ENCODE data around the gene ZBP1.

The ZBP1 gene

DNA sequence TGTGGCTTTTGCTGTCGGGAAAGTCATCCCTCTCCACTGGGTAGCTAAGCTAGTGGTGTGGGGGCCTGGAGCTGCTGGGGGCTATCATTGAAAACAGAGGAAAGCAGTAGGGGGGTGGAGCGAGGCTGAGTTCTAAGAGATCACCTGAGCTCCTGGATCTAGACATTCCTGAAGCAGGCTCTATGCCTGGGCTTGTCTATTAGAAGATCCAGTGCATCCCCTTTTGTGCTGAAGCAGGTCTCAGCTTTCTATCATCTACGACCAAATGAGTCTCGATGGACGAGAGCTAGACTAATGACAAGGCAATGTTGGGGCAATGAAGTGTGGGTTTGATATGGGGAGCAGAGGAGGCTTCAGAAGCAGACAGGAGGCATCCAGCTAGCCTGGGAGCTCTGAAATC lies 18.5 kb downstream of the ZBP1 start:
- Histone ChIP-seq H3K27ac (ENCODE audit: low read length) (no peak overlapping the region), H4K20me1 (ENCODE audit: insufficient read depth, low read length) (no peaks in the 10 kb centered on the region), H2AFZ (ENCODE audit: low read length) (no peak overlapping the region), H3K27me3 (replicated peaks; ENCODE audit: insufficient read depth, low read length) (no peaks in the 10 kb centered on the region), H3F3A (ENCODE audit: insufficient read depth, low read length) (no peaks in the 10 kb centered on the region), H3K36me3 (replicated peaks; ENCODE audit: insufficient read depth, low read length) (peaks cover 4% of the 10 kb centered on the region; the same call in 1 of the 2 replicates), H3K9me3 (replicated peaks; ENCODE audit: insufficient read depth, low read length) (no peaks in the 10 kb centered on the region), H3K79me2 (ENCODE audit: low read length) (no peaks in the 10 kb centered on the region), H3K9me2 (replicated peaks; ENCODE audit: insufficient read depth, low read length) (no peaks in the 10 kb centered on the region), H3K4me2 (ENCODE audit: low read depth, low read length) (no peak overlapping the region), H3K4me3 (ENCODE audit: low read length) (no peak overlapping the region), H3K9ac (ENCODE audit: low read length) (no peak overlapping the region), H3K4me1 (ENCODE audit: low read length) (no peaks in the 10 kb centered on the region)
- TF ChIP-seq, protein P1, sequence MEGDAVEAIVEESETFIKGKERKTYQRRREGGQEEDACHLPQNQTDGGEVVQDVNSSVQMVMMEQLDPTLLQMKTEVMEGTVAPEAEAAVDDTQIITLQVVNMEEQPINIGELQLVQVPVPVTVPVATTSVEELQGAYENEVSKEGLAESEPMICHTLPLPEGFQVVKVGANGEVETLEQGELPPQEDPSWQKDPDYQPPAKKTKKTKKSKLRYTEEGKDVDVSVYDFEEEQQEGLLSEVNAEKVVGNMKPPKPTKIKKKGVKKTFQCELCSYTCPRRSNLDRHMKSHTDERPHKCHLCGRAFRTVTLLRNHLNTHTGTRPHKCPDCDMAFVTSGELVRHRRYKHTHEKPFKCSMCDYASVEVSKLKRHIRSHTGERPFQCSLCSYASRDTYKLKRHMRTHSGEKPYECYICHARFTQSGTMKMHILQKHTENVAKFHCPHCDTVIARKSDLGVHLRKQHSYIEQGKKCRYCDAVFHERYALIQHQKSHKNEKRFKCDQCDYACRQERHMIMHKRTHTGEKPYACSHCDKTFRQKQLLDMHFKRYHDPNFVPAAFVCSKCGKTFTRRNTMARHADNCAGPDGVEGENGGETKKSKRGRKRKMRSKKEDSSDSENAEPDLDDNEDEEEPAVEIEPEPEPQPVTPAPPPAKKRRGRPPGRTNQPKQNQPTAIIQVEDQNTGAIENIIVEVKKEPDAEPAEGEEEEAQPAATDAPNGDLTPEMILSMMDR (IDR thresholded peaks at IDR 0.05; ENCODE audit: low read length): no peak
- no peak for TF ChIP-seq EZH2 (optimal IDR thresholded peaks at IDR 0.05; ENCODE audit: low read depth, low read length)
- TF ChIP-seq EZH2phosphoT487 (IDR thresholded peaks at IDR 0.05; ENCODE audit: low read length): no peak
- no peak for DNase-seq

DNA sequence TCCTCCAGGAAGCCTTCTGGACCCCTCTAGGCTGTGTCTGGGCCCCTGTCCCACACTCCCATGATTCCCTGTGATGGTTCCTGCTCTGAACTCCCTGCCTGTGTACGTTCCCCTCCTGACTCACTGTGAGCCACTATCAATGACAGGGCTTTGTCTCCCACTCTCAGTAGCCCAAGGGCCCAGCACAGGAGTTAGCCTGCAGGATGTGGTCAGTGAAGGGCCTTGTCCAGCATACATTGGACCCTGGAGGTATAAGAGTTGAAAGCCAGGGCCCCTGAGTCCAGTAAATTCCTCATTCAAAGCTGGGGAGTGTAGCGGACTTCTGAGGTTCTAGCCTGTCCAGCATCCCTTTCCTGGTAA lies 19.0 kb downstream of the ZBP1 start:
- no peak overlapping the region for H3K4me2 ChIP-seq (ENCODE audit: low read depth, low read length)
- no peaks in the 10 kb centered on the region for H3K27me3 ChIP-seq (replicated peaks; ENCODE audit: insufficient read depth, low read length)
- H3K4me3 ChIP-seq (ENCODE audit: low read length): no peak overlapping the region
- TF ChIP-seq EZH2phosphoT487 (IDR thresholded peaks at IDR 0.05; ENCODE audit: low read length): no peak
- TF ChIP-seq, protein P1 (IDR thresholded peaks at IDR 0.05; ENCODE audit: low read length): no peak
- no peak for TF ChIP-seq EZH2 (optimal IDR thresholded peaks at IDR 0.05; ENCODE audit: low read depth, low read length)
- H4K20me1 ChIP-seq (ENCODE audit: insufficient read depth, low read length): no peaks in the 10 kb centered on the region
- H3K9ac ChIP-seq (ENCODE audit: low read length): no peak overlapping the region
- H3K4me1 ChIP-seq (ENCODE audit: low read length): no peaks in the 10 kb centered on the region
- H3K36me3 ChIP-seq (replicated peaks; ENCODE audit: insufficient read depth, low read length): no peaks in the 10 kb centered on the region
- no peaks in the 10 kb centered on the region for H3K9me2 ChIP-seq (replicated peaks; ENCODE audit: insufficient read depth, low read length)
- no peak overlapping the region for H2AFZ ChIP-seq (ENCODE audit: low read length)
- H3K27ac ChIP-seq (ENCODE audit: low read length): no peak overlapping the region
- DNase-seq: no peak
- H3K79me2 ChIP-seq (ENCODE audit: low read length): no peaks in the 10 kb centered on the region
- no peaks in the 10 kb centered on the region for H3F3A ChIP-seq (ENCODE audit: insufficient read depth, low read length)
- no peaks in the 10 kb centered on the region for H3K9me3 ChIP-seq (replicated peaks; ENCODE audit: insufficient read depth, low read length)

DNA sequence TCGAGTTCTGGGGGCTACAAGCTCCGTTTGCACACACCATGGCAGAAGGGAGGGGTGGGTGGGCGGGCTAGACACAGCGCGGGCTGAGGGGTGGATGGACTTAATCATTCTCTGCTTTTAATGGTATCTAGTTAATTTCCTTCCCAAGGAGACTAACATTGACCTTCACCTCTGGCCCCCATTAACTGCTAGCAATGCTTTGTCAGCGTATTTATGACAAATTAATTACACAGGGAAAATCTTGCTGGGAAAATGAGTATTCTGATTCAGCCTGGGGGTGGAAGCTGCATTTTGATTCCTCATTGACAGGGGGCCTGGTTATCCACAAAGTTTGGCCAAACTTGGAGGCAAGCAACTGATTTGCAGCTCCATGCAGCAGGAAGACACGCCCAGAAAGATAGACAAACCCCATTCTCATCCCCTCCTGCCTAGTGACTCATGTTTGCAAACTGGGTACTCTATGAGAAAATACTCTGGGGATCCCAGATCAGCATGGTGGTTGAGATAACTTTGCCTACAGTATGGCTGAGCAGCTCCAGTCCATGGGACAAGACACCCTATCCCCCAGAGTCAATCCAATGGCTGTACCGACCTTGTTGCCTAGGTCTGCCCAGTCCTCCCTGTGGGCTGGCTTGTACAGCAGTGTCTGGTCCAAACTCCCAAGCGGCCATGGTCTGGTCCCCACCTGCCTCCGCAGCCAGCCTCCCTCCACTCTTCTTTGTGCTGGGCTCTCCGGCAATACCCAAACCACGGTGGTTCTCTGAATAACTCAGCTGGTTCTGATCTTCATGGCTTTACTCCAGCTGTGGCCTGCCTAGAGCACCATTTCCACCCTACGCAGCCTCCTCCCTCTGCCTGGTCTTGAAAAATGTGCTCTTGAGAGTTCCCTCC lies 19.7 kb downstream of the ZBP1 start:
- no peaks in the 10 kb centered on the region for H3K79me2 ChIP-seq (ENCODE audit: low read length)
- no peaks in the 10 kb centered on the region for H3K4me1 ChIP-seq (ENCODE audit: low read length)
- no peak overlapping the region for H2AFZ ChIP-seq (ENCODE audit: low read length)
- no peaks in the 10 kb centered on the region for H4K20me1 ChIP-seq (ENCODE audit: insufficient read depth, low read length)
- H3K4me2 ChIP-seq (ENCODE audit: low read depth, low read length): no peak overlapping the region
- no peak overlapping the region for H3K4me3 ChIP-seq (ENCODE audit: low read length)
- H3F3A ChIP-seq (ENCODE audit: insufficient read depth, low read length): no peaks in the 10 kb centered on the region
- TF ChIP-seq, protein P1 (IDR thresholded peaks at IDR 0.05; ENCODE audit: low read length): no peak
- TF ChIP-seq EZH2phosphoT487 (IDR thresholded peaks at IDR 0.05; ENCODE audit: low read length) (no peak), EZH2 (optimal IDR thresholded peaks at IDR 0.05; ENCODE audit: low read depth, low read length) (no peak)
- peaks cover 3% of the 10 kb centered on the region for H3K27me3 ChIP-seq (replicated peaks; ENCODE audit: insufficient read depth, low read length)
- H3K9me3 ChIP-seq (replicated peaks; ENCODE audit: insufficient read depth, low read length): no peaks in the 10 kb centered on the region
- H3K9ac ChIP-seq (ENCODE audit: low read length): no peak overlapping the region
- no peak for DNase-seq
- no peaks in the 10 kb centered on the region for H3K36me3 ChIP-seq (replicated peaks; ENCODE audit: insufficient read depth, low read length)
- no peaks in the 10 kb centered on the region for H3K9me2 ChIP-seq (replicated peaks; ENCODE audit: insufficient read depth, low read length)
- no peak overlapping the region for H3K27ac ChIP-seq (ENCODE audit: low read length)
